ENCODE data around the gene CPO. TPM values are rescaled to one million over a fixed set of nuclear protein-coding genes. Genes with fewer than 3 reads are reported as not detected.

The CPO gene
- total RNA-seq, 1 experiment from 2014 or later: not detected

- DNase-seq (ENCODE audit: low read depth): no peak
These were observed 35.2 kb downstream of the CPO start for GRCh38 chr2:206974551-206974950.

- no peak for DNase-seq (ENCODE audit: low read depth)
These were observed 39.4 kb downstream of the CPO start for GRCh38 chr2:206978746-206979145.

- DNase-seq (ENCODE audit: low read depth): no peak
These were observed 40.0 kb downstream of the CPO start for GRCh38 chr2:206979365-206979764.

DNA sequence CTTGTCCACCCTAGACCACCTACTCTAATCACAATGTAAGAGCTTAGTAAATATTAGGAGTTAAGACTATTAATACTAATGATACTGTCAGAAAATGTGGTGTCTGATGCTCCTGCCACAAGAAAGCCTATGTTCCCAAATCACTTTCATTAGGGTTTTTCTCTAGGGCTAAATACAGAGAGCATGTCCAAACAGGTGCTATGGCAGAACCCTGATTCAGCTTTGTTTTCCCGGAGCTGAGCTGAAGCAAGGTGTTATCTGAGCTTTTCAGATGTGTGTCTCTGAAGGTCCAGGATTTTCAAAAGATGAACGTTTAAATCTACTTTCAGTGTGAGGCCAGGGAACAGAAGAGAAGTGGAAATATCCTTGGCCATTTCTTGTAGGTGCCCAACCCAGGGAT, 40.6 kb downstream of the CPO start:
- DNase-seq (ENCODE audit: low read depth): no peak

DNA sequence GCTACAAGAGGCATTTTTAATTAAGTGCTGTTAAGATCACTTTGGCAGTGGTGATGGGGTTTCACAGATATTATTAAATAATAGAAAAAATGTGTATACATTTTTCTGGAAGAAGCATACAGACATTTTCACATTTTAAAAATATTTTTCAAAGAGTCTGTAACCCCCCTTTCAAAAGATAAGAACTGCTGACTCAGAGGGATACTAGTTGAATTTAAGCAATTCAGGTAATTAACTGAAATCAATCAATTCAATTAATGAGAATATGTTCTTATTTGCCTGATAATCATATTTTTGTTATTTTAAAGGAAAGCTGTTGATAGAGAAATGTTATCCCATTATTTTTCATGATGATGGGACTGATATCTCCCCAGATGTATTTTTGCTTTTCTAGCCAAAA, 41.1 kb downstream of the CPO start:
- DNase-seq (ENCODE audit: low read depth): no peak

GRCh38 chr2:206981086-206981674, 41.9 kb downstream of the CPO start:
- DNase-seq (ENCODE audit: low read depth): no peak

GRCh38 chr2:206981739-206982340, 42.5 kb downstream of the CPO start:
- peak; percentile 69 for DNase-seq (ENCODE audit: low read depth)

GRCh38 chr2:206982360-206982955, 43.1 kb downstream of the CPO start:
- no peak for DNase-seq (ENCODE audit: low read depth)

DNA sequence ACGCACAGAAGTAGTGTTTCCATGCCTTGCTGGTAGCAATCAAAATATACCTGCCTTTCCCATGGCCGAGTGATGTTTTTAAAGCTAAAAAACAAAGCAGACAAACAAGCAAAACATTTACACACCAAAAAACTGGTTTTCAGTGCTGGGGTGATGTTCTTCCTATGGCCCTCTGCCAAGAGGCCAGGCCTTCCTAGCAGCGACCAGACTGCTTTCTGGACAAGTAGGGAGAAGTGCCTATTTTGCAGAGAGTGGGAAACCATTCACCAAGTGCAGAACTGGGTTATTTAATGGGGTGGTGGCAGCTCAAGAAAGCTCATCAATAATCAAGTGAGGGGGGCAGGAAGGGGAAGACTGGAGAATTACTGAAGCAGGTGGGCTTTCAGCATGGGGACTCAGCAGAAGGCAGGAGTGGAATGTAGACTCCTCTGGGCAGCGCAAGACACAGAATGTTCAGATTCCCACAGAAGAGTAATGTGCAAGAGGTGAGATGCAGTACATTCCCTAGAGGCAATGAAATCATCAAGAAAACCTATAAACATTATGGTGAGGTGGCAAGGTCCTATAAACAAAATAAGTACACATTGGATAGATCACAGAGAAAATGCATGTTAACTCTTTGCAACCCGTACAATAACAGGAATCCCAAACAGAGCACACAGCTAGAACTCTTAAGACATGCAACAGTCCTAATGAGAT, 44.0 kb downstream of the CPO start:
- DNase-seq (ENCODE audit: low read depth): peak; percentile 31

GRCh38 chr2:206984206-206984605, 44.9 kb downstream of the CPO start:
- peak; percentile 66 for DNase-seq (ENCODE audit: low read depth)

- no peak for DNase-seq (ENCODE audit: low read depth)
These were observed 47.6 kb downstream of the CPO start for GRCh38 chr2:206986943-206987342.

GRCh38 chr2:206987810-206988209, 48.5 kb downstream of the CPO start:
- DNase-seq (ENCODE audit: low read depth): no peak

GRCh38 chr2:206988884-206989283, 49.6 kb downstream of the CPO start:
- DNase-seq (ENCODE audit: low read depth): no peak

DNA sequence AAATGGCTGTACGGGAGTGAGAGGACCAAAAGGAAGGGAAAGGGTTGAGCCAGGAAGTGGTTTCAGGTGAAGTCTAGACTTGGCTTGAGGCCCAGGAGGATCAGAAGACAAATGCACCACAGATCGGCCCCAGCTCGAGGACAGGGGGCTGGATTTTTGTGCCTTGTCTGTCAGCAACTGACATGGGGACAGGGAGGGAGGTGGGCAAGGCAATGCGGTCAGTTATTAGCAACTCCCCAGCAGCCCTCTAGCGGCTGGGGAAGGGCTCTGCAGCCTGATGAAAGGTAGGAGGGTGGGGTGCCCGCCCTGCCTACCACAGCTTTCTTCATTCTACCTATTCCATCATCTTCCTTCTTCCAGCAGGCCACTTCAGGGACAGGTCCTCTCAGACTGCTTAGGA, 50.0 kb downstream of the CPO start:
- no peak for DNase-seq (ENCODE audit: low read depth)

DNA sequence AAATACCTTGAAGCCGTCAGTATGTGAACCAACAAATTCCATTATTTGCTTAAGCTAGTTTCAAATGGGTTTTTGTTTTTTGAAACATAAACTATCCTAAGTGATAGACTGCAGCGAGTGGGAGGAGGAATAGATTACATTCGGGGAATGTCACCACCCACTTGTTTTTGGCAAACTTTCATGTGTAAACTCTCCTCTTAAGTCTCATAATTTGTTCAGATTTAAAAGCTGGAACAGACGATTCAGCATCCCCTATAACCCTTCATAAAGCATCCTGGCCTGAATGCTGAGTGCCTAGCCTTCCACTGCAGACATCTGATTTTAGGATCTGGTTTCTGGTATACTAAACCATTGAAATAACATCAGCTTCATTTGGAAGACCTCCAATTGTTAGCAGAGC, 51.0 kb downstream of the CPO start:
- DNase-seq (ENCODE audit: low read depth): no peak

- DNase-seq (ENCODE audit: low read depth): no peak
These were observed 51.8 kb downstream of the CPO start for GRCh38 chr2:206991070-206991469.

- DNase-seq (ENCODE audit: low read depth): no peak
These were observed 54.1 kb downstream of the CPO start for GRCh38 chr2:206993396-206993911.

DNA sequence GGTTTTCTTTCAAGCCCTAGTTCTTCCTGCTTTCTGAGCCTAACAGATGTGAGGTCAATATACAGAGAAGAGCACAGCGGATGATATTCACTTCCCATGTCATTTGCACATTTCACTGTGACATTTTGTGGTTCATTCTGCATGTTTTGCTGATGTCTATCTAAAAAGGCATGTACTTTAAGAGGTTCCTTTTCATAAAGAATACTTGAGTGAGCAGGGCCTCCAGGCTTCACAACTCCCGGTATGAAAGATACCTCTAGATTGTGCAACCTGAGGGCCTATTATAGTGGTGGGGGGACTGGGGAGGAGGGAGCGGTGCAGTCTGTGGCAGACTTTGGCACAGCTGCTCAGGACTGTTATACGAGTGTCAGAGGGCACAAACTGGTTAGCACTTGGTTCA, 54.6 kb downstream of the CPO start:
- DNase-seq (ENCODE audit: low read depth): no peak

- peak; percentile 68 for DNase-seq (ENCODE audit: low read depth)
These were observed 57.3 kb downstream of the CPO start for GRCh38 chr2:206996556-206997065.

- DNase-seq (ENCODE audit: low read depth): no peak
These were observed 69.0 kb downstream of the CPO start for GRCh38 chr2:207008105-207008990.

GRCh38 chr2:207012461-207012860, 73.1 kb downstream of the CPO start:
- DNase-seq (ENCODE audit: low read depth): peak; percentile 26
